Retina (tissue), 1 donor: ENCODE measurements around the gene MUC4.
A peak's percentile ranks its signal among the peaks of the same experiment; 100 is the strongest.
"Not testable (repeated sequence)": the region's sequence is repeated elsewhere in the genome, so short reads cannot be mapped to it uniquely, and the experiment has no call there.

Source experiments
- DNase-seq: peaks from one replicate; pipeline ENCODE4 v3.0.0-alpha.2; 2016

Gene MUC4

DNA sequence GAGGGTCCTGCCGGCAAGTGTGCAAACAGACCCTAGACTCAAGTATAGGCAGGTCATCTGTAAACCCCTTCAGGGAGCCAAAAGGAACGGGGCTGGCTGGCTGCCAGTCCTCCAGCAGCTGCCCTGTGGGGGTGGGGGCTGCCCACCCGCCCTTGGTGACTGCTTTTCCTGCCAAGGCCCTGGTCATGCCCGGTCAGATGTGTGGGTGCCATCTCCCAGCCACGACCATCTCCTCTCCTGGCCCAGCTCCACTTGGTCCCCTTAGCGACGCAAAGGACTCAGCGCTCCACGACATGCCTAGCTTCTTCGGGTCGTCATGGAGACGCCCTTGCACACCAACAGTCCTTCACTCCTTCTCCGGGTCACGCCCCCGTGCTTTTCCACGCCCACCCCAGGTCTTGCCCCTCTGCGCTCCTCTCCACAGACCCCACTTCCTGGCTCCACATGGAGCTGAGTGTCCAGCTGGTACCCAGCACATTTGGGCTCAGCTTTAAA lies 2.4 kb downstream of the MUC4 start:
- DNase-seq, result no peak

DNA sequence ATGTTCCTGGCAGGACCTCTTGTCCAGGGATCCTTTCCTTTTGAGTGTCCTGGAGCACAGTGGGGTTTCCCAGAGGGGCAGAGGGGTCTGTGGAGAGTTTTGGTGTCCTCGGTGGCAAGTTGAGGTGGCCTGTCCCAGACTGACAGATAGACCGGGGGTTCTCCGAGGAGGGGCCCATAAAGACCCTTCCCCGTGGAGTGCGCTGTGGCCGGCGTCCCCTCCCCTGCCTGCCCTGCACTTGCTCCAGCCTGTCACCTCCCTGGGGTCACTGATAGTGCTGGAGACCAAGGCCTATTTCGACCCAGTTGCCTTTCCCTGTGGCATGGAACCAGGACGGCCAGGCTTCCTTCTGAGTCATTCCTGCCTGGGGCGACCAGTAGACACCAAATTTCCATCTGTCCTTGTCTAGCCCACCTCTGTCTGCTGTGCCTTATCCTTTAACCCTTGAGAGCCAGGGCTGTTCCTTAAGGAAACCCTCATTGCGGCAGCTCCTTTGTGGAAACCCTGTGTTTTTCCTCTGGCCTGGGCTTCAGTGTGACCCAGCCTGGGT lies 2.9 kb downstream of the MUC4 start:
- no peak for DNase-seq

DNA sequence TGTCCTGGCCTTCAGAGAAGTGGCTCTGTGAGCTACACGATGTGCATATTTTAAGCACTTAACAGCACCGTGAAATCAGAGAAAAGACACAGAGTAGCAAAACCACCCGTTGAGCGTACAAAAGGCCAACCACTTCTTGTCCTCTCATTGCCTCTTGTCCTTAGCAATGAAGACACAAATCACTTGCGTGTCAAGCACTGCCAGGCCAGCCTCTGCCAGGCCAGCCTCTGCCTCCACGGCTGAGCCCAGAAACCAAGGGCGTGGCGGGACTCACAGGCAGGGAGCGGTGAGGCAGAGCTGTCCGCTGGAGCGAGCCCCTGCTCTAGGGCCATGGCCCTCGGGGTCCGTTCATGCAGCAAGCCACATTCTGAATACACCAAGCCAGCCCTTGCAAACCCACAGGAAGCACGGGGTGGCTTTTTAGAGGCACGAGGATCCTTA lies 4.0 kb downstream of the MUC4 start:
- DNase-seq, result no peak

DNA sequence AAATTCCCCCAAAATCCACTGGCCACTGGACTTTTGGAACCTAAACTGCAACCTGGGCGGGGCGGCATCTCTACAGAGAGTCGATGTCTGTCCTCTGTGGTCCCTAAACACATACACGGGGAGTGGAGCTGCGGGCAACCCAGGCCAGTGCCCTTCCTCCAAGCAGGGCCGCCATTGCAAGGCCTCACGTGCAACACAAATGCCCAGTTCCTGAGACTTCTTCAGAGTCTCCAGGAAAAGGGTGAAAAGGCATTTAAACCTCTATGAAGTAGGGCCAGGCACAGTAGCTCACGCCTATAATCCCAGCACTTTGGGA lies 4.9 kb downstream of the MUC4 start:
- no peak for DNase-seq

DNA sequence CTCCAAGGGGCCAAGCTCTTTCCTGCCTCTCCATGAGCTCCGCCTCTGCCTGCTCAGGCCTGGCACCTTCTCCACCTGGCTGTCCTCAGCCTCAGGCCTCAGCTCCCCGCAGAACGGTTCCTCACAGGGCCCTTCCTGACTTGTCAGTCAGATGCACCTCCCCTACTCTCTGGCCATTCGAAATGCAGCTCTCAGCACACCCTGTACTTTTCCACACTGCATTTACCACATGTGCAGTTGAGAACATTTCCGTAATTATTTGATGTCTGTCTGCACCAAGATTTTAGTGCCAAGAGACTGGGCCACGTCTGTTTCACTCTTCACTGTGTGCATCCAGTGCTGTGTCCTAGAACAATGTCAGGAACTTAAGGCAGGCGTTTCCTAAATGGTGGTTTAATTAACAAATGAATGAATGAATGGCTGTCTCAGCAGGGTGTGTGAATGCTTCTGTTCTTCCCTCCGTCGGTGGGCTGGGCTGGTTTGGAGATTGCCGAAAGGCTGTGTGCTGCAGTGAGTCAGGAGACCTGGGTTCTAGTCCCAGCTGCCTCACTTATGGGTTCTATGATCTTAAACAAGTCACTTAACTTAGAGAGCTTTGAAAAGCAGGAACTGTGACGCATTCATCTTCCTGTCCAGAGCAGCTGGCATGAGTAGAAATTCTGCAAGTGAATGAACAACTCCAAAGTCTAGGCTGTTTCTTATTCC lies 5.4 kb downstream of the MUC4 start:
- no peak for DNase-seq

DNA sequence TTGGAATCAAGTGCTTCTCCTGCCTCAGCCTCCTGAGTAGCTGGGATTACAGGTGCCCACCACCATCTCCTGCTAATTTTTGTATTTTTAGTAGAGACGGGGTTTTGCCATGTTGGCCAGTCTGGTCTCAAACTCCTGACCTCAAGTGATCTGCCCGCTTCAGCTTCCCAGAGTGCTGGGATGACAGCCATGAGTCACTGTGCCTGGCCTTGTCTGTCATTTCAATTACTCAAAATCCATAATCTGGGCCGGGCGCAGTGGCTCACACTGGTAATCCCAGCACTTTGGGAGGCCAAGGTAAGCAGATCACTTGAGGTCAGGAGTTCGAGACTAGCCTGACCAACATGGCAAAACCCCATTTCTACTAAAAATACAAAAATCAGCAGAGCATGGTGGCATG lies 6.1 kb downstream of the MUC4 start:
- not testable (repeated sequence) for DNase-seq

DNA sequence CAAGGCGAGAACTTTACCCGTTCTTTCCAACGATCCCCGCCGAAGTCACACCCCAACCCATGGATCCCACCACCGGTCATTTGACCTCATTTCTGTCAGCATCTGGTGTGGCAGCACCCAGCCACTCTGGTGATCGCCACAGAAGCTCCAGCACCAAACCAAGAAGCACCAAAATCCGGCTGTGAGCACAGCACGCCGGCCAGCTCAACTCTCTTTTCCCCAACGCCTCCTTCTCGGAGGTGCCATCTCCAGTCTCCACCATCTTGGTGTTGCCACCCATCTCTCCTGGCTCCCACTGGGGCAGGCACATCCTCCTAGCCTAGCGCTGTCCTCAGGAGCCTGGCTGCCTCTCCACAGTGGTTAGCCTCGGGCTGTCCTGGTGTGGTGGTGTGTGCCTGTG lies 6.5 kb downstream of the MUC4 start:
- no peak for DNase-seq

DNA sequence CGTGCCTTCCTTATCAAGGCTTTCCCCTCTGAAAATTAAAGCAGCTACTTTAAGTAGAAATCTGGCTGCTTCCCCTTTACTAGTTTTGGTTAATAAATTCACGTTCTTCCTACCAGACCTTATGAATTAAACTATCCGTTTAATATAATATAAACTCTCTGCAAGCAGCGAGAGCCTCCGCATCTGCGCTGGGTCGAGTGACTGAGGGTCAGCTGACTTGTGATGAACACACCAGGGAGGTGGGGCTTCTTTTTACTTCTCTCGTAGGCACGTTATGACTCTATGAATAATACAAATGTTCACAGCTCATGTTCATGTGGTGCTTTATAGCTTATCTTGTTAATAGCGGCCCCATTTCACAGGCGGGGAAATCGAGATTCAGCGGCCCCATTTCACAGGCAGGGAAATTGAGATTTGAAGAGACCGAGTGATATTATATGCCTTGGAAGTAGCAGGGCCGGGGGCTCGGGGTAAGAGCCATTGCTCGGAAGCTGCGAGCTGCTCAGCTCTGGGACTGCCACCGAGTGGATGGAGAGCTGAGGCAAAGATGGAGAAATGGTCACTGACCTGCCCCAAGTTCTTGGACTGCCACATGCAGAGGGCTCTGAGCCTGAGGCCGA lies 8.3 kb downstream of the MUC4 start:
- DNase-seq, result no peak

DNA sequence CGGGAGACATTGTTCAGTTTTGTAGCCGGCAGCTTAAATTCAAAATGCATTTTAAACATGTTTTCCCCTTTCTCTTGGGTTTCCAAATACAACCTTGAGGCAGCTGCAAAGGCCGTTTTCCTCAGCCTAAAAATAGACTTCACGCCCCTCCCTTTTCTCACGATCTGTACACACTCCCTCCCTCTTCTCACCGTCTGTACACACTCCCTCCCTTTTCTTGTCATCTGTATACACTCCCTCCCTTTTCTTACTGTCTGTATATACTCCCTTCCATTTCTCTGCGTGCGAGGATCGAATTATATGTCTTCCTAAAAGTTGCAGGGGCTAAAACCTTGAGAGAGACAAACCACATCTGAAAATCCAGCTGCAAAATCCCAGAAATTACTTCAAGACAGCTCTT lies 8.9 kb downstream of the MUC4 start:
- DNase-seq, result no peak

DNA sequence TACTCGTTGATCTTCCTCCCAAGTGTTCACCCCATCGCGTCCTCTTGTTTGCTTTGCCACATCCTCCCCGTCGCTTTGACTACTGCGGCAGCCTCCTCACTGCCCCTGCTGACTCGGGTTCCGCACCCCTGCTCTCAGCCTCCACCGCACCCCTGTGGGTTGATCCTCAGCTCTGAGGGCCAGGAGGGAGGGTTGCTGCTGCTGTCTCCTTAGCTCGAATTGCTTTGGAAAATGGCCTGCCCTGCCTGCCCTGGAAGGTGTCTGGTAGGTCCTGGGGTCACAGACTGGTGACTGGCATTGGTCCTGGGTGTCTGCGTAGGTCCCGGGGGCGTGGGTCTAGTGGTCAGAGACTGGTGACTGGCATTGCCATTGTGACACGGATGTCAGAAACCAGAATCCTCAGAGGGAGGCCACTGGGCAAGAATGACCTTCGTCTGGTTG lies 9.4 kb downstream of the MUC4 start:
- DNase-seq, result no peak

DNA sequence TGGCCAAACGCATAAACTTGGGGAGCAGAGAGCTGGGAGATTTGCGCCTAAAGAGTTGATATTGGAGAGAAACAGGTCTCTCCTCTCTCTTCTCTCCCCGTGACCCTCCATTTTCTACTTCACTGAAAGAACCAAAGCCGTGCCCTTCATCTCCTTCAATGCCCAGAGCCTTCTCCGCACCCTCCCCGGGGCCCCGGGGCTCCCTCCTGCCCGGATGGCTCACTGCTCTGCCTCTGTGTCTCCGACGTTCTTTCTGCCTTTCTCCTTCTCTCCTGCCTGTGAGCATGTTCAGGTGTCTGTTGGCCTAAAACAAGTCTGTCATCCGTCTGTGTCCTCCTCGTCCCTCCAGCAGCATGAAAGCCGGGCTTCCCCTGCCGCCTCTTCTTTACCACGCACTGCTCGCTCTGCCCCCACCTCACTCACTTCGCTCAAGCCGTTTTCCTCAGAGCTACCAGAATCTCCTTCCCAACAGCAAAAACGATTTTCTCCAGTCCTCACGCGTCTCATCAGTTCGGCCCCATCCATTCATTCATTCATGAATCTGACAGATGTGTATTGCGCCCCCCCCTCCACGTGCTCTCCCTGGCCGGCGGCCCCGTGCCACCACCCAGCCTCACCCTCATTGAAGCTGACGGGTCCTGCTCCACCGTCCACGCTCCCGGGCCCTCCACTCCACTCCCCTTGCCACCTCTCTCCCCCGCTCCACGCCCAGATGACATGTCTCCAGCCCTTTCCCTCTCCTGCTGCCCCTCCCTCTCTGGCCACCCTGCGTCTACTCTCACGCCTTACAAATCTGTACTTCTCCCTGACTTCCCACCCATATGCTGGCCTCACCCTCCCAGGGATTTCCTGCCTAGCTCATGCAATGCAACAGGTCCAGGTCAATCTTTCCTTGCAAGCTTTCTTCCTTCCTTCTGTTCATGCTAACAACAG lies 10.2 kb downstream of the MUC4 start:
- DNase-seq, result no peak

DNA sequence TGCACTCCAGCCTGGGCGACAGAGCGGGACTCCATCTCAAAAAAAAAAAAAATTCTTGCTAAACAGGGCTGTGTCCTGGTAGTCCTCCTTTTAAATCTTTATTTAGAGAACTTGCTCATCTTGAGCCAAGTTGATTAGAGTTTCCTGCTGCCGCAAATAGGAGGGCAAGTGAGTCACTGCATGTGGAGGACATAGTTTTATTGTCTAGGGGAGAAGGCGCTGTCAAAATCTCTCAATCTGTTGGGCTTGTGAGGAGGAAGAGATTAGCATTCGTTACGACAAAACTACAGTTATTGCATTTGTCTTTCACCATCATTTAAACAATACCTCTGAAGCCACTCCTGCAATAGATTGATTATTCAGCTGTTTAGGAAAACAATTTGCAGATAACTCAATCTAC lies 11.5 kb downstream of the MUC4 start:
- no peak for DNase-seq

DNA sequence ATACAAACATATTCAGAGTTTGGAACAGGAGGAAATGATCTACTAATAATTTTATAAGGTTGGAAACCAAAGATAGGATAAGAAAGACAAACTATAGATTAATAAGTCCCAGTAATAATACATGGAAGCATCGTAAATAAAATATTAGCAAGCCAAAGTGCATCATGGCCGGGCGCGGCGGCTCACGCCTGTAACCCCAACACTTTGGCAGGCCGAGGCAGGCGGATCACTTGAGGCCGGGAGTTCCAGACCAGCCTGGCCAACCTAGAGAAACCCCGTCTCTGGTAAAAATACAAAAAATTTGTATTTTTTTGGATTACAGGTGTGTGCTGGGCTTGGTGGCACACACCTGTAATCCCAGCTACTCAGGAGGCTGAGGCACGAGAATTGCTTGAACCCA lies 14.9 kb downstream of the MUC4 start:
- no peak for DNase-seq

DNA sequence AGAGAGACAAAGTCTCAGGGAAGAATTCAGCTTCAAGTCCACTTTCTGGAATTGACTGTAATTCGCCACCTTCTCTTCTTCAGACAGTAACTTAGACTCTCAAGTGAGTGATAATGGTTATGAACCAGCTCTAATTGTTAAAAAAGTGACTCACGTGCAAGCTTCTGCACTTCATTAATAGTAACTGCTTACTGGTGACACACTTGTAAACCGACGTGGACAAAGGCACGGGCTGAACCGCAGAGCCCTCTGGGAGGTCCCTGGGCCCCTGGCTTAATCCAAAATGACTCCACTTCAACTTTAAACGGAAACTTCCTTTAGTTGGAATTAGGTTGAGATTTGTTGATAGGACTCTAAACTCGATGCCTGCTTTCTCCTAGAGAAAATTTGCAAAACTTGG lies 17.0 kb downstream of the MUC4 start:
- DNase-seq, result no peak

DNA sequence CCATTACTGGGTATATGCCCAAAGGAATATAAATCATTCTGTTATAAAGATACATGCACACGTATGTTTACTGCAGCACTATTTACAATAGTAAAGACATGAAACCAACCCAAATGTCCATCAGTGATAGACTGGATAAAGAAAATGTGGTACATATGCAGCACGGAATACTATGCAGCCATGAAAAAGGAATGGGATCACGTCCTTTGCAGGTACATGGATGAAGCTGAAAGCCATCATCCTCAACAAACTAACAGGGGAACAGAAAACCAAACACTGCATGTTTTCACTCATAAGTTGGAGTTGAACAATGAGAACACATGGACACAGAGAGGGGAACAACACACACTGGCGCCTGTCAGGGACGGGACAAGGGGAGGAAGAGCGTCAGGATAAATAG lies 19.1 kb downstream of the MUC4 start:
- DNase-seq, result not testable (repeated sequence)

DNA sequence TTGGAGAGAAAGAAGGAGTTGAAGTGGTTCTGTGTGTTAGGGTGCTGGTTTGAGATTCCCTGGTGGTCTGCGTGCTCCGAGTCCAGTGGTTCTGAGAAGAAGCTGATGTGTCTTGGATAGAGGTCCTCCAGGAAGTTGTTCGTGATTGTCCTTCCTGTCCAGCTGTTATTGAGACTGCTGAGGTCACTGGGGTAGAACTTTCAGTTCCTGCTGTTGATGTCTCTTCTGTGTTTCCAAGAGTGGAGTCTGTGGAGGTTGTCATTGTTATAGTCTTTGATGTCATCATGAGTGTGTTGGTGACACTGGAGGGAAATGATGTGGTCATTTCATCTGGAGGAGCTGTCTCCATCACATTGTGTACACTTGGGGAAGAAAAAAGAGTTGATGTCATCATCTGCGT lies 20.8 kb downstream of the MUC4 start:
- no peak for DNase-seq

DNA sequence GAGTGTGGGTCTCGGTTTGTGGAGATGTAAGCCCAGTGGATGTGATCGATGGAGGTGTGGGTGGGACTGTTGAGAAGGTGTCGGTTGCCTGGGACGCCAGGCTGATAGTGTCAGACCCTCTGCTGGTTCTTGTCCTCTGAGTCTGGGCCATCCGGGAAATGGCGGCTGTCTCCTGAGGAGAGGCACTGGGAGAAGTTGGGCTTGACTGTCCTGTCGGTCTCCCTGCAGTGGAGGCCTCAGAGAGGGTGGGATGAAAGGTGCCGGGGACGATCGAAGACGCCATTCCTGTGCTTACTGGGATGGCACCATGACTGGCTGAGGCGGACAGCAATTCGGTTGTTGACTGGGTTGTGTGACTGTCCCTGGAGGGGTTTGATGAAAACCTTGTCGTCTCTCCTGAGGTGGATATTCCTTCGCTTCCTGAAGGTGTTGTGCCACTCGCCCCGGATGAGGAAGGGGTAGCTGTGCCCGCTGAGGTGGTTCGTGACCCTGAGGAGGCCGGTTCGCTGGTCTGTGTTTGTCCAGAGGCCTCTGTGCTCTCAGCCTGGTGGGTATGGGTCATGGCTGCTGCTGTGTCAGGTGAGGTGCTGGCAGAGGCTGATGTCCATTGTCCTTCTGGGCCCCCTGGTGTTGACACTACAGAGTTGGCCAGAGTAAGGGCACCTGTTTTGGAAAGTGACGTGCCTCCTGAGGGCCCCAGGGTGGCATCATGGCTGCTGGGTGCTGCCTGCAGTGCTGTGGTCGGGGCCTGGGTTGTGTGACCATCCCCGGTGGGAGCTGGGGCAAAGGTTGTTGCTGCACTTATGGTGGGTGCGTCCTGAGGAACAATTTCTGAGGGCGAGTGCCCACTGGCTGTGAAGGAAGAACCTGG lies 22.8 kb downstream of the MUC4 start:
- no peak for DNase-seq

DNA sequence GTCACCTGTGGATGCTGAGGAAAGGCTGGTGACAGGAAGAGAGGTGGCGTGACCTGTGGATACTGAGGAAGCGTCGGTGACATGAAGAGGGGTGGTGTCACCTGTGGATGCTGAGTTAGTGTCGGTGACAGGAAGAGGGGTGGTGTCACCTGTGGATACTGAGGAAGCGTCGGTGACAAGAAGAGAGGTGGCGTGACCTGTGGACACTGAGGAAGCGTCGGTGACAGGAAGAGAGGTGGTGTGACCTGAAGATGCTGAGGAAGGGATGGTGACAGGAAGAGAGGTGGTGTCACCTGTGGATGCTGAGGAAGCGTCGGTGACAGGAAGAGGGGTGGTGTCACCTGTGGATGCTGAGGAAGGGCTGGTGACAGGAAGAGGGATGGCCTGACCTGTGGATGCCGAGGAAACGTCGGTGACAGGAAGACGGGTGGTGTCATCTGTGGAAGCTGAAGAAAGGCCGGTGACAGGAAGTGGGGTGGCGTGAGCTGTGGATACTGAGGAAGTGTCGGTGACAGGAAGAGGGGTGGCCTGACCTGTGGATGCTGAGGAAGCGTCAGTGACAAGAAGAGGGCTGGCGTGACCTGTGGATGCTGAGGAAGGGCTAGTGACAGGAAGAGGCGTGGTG lies 25.8 kb downstream of the MUC4 start:
- DNase-seq, result not testable (repeated sequence)

DNA sequence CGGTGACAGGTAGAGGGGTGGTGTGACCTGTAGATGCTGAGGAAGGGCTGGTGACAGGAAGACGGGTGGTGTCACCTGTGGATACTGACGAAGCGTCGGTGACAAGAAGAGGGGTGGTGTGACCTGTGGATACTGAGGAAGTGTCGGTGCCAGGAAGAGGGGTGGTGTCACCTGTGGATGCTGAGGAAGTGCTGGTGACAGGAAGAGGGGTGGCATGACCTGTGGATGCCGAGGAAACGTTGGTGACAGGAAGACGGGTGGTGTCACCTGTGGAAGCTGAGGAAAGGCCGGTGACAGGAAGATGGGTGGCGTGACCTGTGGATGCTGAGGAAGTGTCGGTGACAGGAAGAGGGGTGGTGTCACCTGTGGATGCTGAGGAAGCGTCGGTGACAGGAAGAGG lies 27.7 kb downstream of the MUC4 start:
- DNase-seq, result not testable (repeated sequence)

DNA sequence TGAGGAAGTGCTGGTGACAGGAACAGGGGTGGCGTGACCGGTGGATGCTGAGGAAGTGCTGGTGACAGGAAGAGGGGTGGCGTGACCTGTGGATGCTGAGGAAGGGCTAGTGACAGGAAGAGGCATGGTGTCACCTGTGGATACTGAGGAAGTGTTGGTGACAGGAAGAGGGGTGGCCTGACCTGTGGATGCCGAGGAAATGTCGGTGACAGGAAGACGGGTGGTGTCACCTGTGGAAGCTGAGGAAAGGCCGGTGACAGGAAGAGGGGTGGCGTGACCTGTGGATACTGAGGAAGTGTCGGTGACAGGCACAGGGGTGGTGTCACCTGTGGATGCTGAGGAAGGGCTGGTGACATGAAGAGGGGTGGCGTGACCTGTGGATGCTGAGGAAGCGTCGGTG lies 30.5 kb downstream of the MUC4 start:
- DNase-seq, result not testable (repeated sequence)

DNA sequence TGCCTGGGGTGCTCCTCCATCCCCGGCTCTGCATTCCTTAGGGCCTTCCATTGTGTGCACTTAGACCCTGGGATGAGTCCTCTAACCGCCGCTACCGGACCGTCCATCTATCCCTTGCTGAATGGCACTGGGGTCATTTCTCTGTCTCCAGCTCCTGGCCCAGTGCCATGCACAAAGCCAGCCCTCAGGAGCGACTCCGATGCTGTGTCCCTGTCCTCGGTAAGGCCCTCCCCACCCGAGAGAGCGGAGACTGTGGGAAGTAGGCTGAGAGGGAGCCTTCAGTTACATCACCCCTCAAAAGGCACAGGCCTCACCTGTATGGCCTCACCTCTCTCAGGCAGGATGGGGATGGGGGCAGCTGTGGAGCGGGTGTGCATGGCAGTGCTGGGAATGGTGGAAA lies 33.8 kb downstream of the MUC4 start:
- DNase-seq, result no peak

DNA sequence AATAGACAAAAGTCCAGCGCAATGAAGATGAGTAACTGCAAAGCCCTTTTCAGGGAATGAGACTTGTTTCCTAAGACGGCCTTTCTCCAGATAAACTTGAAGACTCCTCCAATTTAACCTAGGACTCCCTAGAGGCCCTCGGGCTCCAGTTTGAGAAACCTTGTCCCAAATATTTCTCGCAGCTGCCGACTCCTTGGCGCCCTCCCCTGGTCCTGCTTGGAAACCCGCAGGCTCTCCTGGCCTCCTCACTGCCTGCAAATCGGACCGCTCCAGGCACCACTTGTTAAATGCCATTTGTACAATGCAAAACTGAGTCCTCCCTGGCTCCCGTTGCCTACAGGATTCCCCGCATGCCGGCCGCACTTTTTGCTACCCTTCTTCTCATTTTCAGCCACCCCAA lies 36.8 kb downstream of the MUC4 start:
- peak; percentile 32 for DNase-seq
